ENCODE measurements around the gene DYSF. TPM values are rescaled to one million over a fixed set of nuclear protein-coding genes. Genes with fewer than 3 reads are reported as not detected.
A peak's percentile ranks its signal among the peaks of the same experiment; 100 is the strongest.

DYSF gene
- total RNA-seq, 4 donors from 2014 or later: 17.4 to 40.7 (median 18.5) TPM

DNA sequence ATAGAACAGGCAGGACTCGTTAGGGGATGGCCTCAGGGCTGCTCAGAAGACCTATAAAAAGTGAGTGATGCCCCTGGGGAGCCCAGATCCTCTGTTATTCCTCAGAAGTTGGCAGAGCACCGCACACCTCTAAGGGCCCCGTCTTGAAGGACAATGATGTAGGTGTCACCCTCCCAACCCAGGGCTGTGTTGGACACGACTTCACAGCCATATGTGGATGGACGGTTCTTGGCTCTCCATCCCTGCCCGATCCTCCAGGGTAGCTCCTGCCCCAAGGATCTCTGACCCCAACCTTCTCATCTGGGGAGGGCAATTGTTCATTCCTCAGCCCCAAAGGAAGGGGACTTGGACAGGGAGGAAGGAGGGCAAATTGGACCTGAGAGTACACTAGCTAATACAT is 246.1 kb downstream of the DYSF start:
- no peak for TF ChIP-seq EP300 (IDR thresholded peaks at IDR 0.05)
- TF ChIP-seq POLR2AphosphoS5 (IDR thresholded peaks at IDR 0.05): no peak
- TF ChIP-seq, protein P1, sequence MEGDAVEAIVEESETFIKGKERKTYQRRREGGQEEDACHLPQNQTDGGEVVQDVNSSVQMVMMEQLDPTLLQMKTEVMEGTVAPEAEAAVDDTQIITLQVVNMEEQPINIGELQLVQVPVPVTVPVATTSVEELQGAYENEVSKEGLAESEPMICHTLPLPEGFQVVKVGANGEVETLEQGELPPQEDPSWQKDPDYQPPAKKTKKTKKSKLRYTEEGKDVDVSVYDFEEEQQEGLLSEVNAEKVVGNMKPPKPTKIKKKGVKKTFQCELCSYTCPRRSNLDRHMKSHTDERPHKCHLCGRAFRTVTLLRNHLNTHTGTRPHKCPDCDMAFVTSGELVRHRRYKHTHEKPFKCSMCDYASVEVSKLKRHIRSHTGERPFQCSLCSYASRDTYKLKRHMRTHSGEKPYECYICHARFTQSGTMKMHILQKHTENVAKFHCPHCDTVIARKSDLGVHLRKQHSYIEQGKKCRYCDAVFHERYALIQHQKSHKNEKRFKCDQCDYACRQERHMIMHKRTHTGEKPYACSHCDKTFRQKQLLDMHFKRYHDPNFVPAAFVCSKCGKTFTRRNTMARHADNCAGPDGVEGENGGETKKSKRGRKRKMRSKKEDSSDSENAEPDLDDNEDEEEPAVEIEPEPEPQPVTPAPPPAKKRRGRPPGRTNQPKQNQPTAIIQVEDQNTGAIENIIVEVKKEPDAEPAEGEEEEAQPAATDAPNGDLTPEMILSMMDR (IDR thresholded peaks at IDR 0.05): no peak
- no peak for TF ChIP-seq POLR2A (IDR thresholded peaks at IDR 0.05; ENCODE audit: low read depth)
- intact Hi-C loops (cut with DNase I): no loop called here
- Histone ChIP-seq H3K36me3 (no peaks in the 10 kb centered on the region), H3K4me3 (no peak overlapping the region), H3K9me3 (no peaks in the 10 kb centered on the region), H3K4me1 (peaks cover 18 to 46% (median 26%) of the 10 kb centered on the region in 4 donors), H3K27me3 (no peaks in the 10 kb centered on the region), H3K27ac (replicated peaks in 1 of 4) (no peak overlapping the region)
- 93% methylated on average over 6 of the region's 6 CpGs for WGBS
- DNase-seq (ENCODE audit: extremely low spot score): no peak

GRCh38 chr2:71700041-71700657 is 246.8 kb downstream of the DYSF start:
- H3K4me1 ChIP-seq: peaks cover 18 to 51% (median 26%) of the 10 kb centered on the region in 4 donors
- H3K4me3 ChIP-seq: no peak overlapping the region
- no peaks in the 10 kb centered on the region for H3K27me3 ChIP-seq
- intact Hi-C loops (cut with DNase I): no loop called here
- 86% methylated on average over 6 of the region's 11 CpGs for WGBS
- no peak for DNase-seq (ENCODE audit: extremely low spot score)
- TF ChIP-seq POLR2A (IDR thresholded peaks at IDR 0.05; ENCODE audit: low read depth): no peak
- TF ChIP-seq, protein P1 (IDR thresholded peaks at IDR 0.05): no peak
- TF ChIP-seq POLR2AphosphoS5 (IDR thresholded peaks at IDR 0.05): peak in 1 of 2 donors; percentile 24
- H3K27ac ChIP-seq (replicated peaks in 1 of 4): peak overlapping the region; percentile 41 to 83 (median 80)
- no peaks in the 10 kb centered on the region for H3K9me3 ChIP-seq
- no peaks in the 10 kb centered on the region for H3K36me3 ChIP-seq

- TF ChIP-seq POLR2AphosphoS5 (IDR thresholded peaks at IDR 0.05) (peak in 1 of 2 donors; percentile 62), EP300 (IDR thresholded peaks at IDR 0.05) (no peak)
- H3K27ac ChIP-seq (replicated peaks in 1 of 4): peak overlapping the region; percentile 41 to 83 (median 80)
- DNase-seq (ENCODE audit: extremely low spot score): no peak
- WGBS: 66% methylated on average over 18 of the region's 21 CpGs
- no peak overlapping the region for H3K4me3 ChIP-seq
- no peaks in the 10 kb centered on the region for H3K27me3 ChIP-seq
- no peaks in the 10 kb centered on the region for H3K9me3 ChIP-seq
- peaks cover 18 to 55% (median 26%) of the 10 kb centered on the region in 4 donors for H3K4me1 ChIP-seq
- no peaks in the 10 kb centered on the region for H3K36me3 ChIP-seq
- intact Hi-C loops (cut with DNase I): no loop called here
These were observed 247.5 kb downstream of the DYSF start for GRCh38 chr2:71700658-71701397.

- Histone ChIP-seq H3K27me3 (no peaks in the 10 kb centered on the region), H3K27ac (replicated peaks in 1 of 4) (peak overlapping the region in 1 of 4 donors; percentile 83), H3K4me1 (peaks cover 18 to 65% (median 26%) of the 10 kb centered on the region in 4 donors), H3K36me3 (no peaks in the 10 kb centered on the region), H3K9me3 (no peaks in the 10 kb centered on the region), H3K4me3 (no peak overlapping the region)
- 87% methylated on average over 15 of the region's 15 CpGs for WGBS
- intact Hi-C loops (cut with DNase I): no loop called here
- TF ChIP-seq, protein P1 (IDR thresholded peaks at IDR 0.05): no peak
- no peak for TF ChIP-seq POLR2A (IDR thresholded peaks at IDR 0.05; ENCODE audit: low read depth)
- no peak for TF ChIP-seq EP300 (IDR thresholded peaks at IDR 0.05)
- no peak for TF ChIP-seq POLR2AphosphoS5 (IDR thresholded peaks at IDR 0.05)
- no peak for DNase-seq (ENCODE audit: extremely low spot score)
These were observed 249.0 kb downstream of the DYSF start for GRCh38 chr2:71702071-71702970.
